Raji (cell line): ENCODE results near the gene TAGLN.

Source experiments
- POLR2A ChIP-seq: IDR thresholded peaks from 2 replicates; pipeline ENCODE4 v1.6.1; 2011; ENCODE audit warnings: low read depth, low read length, control low read depth; ENCODE audit not compliant: insufficient read depth

Gene TAGLN

DNA sequence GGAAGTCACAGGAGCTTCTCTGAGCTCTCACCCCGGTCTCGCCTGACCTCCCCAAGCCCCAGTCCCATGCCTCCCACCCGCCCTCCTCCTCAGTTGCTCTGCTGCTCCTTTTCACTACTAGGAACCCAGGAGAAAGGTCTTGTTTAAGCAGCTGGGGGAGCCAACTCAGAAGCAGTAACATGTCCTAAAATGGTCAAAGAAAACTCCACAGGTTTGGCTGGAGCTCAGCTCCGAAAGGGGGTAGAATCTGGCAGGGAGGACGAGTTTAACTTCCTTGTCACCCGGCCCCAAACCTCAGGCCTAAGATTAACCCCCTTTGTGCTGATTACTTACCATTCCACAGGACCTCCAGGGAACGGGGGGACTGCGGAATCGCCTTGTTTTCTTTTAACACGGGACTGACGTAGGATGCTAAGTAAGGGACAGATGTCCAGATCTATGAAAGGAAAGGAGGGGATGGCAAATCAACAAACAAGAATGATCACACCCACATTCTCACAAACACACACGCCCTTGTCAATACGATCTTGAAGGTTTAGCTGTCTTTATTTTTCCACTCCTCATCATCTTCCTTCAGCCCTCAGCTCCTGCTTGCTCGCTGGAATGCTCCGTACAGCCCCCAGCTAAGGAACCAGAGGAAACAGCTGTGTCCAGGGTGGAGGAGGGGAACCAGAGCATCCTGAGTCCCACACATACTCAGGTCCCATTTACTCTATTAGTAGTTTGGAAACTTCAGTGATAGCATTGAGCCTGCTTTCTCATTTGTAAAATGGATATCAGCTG, 19.2 kb downstream of the TAGLN start:
- TF ChIP-seq POLR2A = no peak

DNA sequence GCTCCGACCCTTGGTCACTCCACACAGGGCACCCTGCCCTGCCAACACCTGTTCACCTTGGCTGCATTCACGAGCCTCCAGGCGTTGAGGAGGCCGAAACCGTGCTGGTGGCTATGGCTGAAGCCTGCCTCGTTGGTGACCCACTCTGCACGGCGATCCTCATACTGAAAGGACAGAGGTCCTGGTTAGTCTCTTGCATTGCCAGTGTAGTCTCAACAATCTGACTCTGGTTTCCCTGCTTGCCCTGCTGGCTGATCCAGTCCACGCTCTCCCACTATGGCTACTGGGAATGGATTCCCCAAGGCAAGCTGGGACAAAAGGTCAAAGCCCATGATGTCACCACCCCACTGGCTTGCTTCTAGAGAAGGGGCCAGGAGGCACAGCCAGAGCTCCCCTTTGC, 19.8 kb downstream of the TAGLN start:
- TF ChIP-seq POLR2A = no peak

DNA sequence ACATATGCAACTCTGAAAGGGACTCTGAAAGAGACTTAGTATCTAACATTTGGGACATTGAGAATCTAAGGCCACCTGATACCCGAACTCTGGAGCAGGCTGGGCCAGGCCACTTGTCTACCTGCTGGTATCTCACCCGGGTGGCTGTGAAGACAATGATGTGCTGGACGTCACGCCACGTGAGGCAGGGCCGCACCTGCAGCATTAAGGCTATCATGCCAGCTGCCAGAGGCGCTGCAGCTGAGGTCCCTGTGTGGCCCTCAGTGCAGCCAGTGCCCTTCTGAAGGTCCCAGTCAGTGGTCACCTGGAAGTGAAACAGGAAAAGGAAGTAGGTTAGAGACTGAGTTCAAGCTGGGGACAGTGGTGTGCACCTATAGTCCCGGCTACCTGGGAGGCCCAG, 20.3 kb downstream of the TAGLN start:
- no peak for TF ChIP-seq POLR2A

DNA sequence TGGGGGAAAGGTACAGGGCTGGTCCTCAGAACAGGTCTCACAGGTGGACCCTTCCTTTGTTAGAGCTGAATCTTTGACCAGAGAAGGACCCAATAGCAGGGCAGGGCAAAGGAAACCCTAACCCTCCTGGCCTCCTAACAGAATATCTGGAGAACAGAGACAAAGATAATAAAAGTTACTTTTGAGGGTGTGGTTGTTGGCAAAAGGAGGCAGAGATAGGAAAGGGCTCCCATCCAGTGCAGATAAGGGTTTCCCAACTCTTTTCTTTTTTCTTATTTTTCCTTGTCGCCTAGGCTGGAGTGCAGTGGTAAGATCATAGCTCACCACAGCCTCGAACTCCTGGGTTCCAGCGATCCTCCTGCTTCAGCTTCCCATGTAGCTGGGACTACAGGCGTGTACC, 20.8 kb downstream of the TAGLN start:
- TF ChIP-seq POLR2A = no peak

DNA sequence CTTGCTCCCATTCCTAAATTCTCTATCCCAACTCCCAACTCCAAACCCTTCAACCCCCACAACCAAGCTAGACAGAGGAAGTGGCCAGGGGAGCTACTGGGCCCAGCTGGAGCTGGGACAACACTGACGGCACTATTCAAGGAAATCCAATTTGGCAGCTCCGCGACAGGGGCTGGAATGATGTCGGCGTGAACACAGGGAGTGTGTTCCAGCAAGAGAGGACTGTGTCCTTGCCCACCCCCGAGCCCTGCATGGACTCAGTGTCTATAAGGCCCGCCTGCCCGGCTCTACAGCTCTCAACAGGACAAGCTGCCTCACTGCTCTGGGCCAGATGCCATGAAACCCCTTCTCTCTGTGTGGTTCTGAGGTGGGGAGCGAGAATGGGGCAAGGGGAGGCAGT, 21.4 kb downstream of the TAGLN start:
- TF ChIP-seq POLR2A = no peak

DNA sequence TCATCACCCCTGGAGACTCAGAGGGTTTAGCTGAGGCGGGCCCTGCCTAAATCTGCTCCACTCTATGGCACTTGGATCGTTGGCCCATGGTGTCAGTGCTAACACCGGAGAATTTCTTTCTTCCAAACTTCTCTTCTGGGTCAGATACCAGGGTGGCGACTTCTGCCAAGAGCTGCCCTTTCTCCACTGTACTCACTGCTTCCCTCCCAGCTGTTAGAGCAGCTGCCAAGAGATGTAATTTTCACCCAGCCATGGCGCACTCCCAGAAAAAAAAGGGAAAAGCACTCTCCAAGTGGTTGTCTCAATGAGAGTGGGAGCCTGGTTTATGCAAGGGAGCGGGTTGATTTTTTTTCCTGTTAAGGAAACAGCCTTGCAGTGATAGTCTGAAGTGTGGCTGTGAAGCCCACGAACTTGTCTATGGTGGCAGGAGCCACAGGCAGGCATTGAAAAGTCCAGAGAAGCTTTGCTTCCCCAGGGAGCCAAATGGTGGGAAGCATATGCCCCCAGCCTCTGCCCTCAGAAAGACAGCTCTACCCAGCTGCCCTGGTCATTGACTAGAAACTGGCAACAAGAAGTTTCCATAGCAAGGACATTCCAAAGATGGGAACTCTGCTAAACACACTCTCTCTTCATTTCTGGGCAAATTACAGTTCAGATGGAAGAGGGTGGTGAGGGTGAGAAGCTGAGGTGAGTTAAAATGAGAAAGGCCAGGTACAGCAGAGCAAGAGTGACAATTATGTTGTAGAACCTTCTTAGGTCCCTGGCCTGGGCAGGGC, 22.0 kb downstream of the TAGLN start:
- no peak for TF ChIP-seq POLR2A

DNA sequence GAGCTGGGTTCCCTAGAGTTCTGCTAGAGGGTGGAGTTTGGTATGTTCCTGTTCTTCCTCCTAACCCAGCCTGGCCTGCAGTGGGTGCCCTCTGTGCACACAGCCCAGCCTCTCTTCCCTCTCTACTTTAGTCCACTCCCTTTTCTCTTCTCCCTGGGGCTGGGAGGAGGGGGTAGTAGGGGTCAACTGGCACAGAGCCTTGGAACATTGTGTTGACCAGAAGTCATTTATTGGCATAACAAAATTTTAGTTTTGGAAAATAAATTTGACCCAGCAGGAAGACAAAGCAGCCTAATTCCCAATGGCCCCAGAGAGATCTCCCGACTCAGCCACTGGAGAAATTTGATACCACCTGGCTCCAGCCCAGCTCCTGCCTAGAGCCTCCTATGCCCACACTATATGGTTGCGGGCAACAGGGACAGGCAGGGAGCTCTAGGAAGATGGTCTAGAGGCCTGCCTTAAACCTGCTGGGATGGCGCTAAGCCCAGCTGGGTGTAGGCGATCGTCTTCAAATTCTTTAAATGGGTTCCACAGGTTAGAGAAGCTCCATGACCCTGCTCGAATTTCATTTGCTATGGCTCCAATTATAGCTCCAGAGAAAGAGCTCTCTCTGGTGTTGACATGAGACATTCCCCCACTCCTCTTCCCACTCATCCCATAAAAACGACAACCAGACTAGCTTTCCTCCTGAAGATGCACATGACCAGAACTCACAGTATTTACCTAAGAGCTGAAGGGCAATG, 22.8 kb downstream of the TAGLN start:
- TF ChIP-seq POLR2A = no peak

DNA sequence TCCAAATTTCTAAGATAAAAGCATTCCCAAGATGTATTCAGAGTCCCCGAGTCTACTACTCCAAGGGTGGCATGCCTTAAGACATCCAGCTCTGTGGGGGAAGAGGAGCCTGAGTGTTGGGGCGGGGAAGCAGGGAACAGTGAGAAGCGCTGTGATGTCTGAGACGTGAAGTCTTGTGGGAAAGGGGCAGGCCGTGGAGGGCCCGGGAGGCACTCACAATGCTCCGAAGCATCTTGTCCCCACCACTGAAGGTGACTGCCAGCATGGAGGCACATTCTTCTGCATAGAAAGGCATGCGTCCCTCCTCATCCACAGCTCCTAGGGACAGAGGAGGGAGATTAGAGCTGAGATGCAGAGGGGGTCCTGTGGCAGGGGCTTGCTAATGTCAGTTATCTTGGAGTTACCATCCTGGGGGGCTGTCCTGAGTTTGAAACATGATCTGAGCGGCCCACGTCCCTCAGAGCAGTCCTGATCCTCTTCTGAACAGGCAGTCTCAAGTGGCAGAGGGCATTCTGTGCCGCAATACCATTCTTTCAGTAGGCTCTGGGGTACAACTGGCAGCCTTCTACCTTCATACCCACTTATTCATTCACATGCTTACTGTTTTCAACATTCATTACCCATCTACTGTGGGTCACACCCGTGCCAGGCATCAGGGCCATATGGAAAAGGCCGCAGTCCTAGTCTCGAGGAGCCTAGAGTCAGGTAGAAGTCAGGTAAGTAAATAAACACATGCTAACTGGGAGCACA, 24.0 kb downstream of the TAGLN start:
- no peak for TF ChIP-seq POLR2A

DNA sequence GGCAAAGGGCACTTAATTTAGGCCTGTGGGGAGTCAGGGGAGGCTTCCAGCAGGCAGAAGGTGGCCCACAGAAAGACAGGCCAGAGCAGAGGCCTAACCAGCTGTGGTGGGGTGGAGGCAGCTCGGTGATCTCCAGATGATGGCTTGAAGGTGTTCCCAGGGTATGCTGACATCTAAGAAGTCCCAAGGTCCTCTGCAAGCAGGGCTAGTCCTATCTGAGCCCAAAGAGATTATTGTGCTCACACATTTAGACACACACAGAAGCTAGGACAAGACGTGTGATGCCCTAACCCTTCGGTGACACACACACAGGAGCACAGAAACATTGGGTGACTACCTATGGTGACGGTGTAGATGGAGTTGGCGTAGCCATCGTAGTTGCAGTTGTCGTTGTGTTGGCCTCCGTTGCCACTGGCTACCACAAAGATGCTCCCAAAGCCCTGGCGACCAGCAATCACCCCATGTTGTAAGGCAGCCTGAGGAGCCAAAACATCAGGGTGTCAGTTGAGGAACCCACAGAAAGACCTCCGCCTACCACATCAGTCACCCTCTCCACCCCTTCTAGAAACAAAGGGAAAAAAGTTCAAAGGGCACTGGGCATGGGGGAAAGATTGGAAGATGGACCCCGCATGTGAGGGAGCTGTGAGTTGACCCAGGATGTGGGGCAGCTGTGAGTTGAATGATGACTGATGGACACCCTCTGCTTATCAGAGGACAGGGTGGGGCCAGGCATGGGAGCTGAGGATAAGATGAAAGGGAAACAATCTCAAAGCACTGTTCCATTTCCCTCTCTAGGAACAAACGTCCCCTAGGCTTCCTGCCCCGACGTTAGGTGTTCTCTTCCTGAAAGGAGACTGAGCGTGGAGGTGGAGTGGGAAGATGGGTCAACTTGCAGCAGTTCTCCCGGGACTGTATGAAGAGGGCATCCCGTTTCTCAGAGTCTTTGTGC, 24.8 kb downstream of the TAGLN start:
- TF ChIP-seq POLR2A = no peak

DNA sequence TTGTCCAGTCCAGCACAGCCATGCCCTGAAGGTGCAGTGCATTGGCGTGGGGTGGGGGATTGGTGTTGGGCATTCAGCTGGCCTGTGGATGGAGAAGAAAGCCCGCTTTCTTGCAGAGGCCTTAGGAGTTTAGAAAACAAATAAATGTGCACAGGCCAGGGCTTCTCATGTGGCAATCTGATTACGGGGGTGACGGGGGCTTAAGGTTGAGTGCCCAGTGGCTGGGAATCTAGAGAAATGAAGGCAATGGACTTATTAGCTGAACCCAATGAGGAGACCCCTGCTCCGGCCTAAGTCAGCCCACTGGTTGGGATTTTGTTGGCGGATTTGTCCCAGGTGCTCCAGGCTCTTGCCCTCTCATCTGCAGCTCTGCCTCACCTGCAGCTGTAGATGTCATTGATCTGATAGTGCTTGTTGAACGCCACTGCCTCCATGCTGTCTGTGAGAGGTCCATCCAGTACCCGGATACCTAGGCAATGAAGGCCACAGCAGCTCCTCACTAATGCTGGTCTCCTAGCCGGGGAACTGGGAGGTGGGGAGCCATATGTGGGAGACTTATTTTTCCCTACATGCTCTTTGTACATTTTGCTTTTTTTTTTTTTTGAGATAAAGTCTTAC, 26.5 kb downstream of the TAGLN start:
- no peak for TF ChIP-seq POLR2A

DNA sequence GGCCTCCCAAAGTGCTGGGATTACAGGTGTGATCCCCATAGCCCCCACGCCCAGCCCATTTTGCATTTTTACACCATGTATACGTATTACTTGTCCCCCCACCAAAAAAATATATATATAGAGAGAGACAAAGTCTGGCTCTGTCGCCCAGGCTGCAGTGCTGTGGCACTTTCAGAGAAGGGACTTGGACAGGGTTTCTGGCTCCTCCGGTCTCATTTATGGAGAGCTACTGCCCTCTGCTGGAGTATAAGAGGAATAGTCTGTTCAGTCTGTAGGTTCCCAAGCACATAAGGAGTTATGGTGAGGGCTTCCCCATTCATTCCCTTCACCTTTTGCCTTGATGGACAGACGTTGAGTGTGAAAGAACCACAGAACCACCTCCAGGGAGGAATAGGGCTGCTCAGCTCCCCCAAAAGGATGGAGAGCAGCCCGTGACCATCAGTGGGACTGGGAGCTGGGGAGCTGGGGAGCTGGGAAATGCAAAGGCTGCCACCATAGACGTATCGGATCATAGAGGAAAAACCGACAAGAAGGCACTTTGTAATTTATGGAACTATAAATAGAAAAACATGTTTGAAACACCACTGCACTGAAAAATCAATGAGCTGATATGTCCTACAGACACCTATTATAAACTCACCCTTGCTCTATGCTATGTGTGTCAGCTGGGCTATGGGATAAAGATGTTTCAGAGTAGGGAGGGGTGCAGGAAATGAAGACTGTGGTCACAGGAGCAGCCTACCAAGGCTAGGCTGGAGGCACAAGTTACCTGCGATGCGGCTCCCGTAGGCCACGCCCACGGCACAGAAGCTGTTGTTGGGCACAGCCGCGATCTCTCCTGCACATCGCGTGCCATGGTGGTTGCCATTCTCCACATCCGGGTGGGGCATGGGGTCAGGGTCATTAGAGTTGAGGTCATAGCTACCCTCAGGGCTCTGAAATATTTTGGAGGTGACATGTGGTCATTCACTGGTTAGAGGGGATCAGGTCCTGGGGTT, 27.5 kb downstream of the TAGLN start:
- TF ChIP-seq POLR2A = no peak

DNA sequence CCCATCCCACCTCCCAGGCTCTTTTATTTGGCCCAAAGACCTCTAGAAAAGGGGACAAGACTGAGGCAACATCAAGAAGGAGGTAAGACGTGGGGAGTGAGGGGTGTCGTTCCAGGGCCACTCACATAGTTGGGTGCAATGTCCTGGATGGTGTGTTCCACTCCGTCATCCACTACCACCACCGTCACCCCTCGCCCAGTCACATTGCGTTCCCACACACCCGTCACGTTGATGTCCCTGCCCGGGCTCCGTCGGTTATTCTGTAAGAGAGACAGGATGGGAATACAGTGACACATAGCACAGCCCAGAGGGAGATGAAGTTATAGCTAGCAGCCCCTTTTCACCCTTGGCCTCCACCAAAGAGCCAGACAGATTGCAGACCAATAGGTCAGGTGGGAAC, 28.9 kb downstream of the TAGLN start:
- TF ChIP-seq POLR2A = no peak
